Measurements from ENCODE around the gene UNC5CL.
"Not testable (repeated sequence)": the region's sequence is repeated elsewhere in the genome, so short reads cannot be mapped to it uniquely, and the experiment has no call there.

UNC5CL gene

DNA sequence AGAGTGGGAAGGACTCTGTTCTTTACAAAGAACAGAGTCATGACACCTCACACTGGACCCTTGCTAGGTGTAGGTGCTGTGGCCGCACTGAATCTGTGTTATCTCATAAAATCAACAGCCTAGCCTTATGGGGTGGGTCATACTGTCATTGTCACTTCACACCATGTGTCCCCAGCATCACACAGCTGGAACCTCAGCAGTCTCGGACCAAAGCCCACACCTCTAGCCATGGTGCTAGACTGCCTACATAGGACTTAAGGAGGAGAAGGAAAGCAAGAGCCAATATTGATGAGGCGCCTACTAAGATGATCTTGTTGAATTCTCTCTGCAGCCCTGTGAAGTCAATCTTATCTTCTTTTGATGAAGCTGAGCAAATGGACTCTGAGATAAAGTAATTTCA is 31.0 kb downstream of the UNC5CL start:
- TF ChIP-seq, protein P1, sequence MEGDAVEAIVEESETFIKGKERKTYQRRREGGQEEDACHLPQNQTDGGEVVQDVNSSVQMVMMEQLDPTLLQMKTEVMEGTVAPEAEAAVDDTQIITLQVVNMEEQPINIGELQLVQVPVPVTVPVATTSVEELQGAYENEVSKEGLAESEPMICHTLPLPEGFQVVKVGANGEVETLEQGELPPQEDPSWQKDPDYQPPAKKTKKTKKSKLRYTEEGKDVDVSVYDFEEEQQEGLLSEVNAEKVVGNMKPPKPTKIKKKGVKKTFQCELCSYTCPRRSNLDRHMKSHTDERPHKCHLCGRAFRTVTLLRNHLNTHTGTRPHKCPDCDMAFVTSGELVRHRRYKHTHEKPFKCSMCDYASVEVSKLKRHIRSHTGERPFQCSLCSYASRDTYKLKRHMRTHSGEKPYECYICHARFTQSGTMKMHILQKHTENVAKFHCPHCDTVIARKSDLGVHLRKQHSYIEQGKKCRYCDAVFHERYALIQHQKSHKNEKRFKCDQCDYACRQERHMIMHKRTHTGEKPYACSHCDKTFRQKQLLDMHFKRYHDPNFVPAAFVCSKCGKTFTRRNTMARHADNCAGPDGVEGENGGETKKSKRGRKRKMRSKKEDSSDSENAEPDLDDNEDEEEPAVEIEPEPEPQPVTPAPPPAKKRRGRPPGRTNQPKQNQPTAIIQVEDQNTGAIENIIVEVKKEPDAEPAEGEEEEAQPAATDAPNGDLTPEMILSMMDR (IDR thresholded peaks at IDR 0.05; ENCODE audit: borderline replicate concordance, insufficient read depth, low read depth, low read length): no peak
- H3K4me3 ChIP-seq (ENCODE audit: low read depth, low read length): no peak overlapping the region

DNA sequence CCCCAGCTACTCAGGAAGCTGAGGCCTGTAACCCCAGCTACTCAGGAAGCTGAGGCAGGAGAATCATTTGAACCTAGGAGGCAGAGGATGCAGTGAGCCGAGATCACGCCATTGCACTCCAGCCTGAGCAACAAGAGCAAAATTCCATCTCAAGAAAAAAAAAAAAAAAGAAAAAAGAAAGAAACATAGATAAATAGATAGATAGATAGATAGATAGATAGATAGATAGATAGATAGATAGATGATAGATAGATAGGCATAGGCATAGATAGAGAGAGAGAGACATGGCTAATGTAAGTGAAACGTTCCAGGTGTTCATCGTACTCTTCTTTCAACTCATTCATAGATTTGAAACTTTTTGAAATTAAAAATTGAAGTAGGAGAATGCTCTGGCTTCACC is 32.0 kb downstream of the UNC5CL start:
- not testable (repeated sequence) for H3K4me3 ChIP-seq (ENCODE audit: low read depth, low read length)

DNA sequence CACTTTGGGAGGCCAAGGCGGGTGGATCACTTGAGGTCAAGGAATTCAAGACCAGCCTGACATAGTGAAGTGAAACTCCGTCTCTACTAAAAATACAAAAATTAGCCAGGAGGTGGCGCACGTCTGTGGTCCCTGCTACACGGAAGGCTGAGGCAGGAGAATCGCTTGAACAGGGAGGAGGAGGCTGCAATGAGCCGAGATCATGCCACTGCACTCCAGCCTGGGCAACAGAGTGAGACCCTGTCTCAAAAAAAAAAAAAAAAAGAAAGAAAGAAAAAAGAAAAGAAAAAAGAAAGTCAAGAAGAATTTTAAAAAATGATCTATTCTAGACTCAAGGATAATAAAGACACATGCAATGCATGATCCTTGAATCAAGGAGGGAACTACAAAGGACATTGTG is 32.8 kb downstream of the UNC5CL start:
- H3K4me3 ChIP-seq (ENCODE audit: low read depth, low read length): not testable (repeated sequence)
- TF ChIP-seq, protein P1 (IDR thresholded peaks at IDR 0.05; ENCODE audit: borderline replicate concordance, insufficient read depth, low read depth, low read length): peak; percentile 53

DNA sequence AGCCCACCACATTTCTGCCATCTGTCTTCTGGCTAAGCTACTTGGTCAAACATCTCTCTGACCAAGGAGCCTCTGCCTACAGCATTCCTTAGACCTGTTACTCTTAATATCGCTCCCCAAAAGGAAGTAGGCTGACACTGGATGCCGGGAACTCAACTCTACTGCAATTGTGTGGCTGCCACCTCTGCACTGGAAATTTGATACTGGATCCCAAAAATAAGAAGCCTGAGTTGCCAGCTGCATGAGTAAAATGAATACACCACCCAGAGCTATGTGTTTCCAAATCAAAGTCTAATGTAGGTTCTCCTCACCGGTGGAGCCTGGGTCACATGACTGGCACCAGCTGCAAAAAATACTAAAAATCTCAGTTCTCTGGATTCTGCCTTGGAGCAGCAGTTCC is 36.9 kb downstream of the UNC5CL start:
- TF ChIP-seq, protein P1 (IDR thresholded peaks at IDR 0.05; ENCODE audit: borderline replicate concordance, insufficient read depth, low read depth, low read length): no peak

DNA sequence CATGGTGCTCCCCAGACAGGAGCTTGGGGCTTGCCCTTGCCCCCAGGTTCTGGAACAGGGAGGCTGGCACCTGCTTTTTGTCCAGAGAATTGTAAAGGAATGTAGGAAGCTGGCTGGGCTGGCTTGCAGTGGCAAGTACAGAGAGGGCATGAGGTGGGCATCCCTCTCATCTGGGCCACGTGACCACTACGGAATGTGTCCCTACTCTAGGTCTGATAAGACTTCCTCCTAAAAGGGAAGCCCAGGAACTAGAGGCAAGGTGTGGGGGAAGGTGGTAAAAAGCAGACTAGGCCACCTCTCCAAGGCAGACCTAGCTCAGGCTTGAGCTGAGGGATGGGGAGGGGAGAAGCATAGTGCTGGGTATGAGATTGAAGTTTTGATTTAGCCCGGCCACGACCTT is 38.8 kb downstream of the UNC5CL start:
- H3K4me3 ChIP-seq (ENCODE audit: low read depth, low read length): no peak overlapping the region
- TF ChIP-seq, protein P1 (IDR thresholded peaks at IDR 0.05; ENCODE audit: borderline replicate concordance, insufficient read depth, low read depth, low read length): no peak

More for the DNA sequence above, 36.9 kb downstream of the UNC5CL start:
- no peak overlapping the region for H3K4me3 ChIP-seq (ENCODE audit: low read depth, low read length)

DNA sequence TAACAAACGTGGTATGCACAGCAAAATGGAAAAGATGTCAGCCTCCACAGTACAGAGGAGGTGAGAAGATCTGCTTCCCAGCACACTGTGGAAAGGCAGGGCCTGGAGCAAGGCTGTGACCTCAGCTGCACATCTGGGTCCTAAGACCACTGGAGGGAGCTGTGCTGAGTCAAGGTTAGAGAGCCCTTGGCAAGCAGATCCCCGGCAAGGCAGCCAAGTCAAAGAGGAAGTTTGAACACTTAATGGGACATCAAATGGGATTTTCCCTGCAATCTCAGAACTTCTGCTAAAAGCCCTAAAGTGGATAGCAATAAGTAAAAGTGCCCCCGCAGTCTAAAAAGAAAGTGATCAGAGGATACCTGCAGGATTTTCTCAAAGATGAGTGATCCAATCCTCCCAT is 39.5 kb downstream of the UNC5CL start:
- TF ChIP-seq, protein P1 (IDR thresholded peaks at IDR 0.05; ENCODE audit: borderline replicate concordance, insufficient read depth, low read depth, low read length): peak; percentile 54
- no peak overlapping the region for H3K4me3 ChIP-seq (ENCODE audit: low read depth, low read length)

DNA sequence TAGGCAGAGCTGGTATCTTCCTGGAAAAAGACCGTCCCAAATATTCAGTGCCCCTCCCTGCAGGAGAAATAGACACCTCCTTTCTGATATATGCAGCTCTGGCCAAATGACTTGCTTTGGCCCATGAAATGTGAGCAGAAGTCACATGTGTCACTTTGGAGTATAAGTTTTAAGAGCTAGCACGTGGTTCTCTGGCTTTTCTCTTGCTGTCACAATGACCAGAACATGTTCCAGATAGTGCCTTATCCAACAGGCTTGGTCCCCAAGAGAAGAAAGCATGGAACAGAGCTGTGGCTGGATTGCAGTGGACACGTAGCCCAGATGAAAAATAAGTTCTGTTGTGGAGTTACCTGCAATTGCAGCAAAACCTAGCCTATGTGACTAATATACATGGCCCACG is 40.4 kb downstream of the UNC5CL start:
- no peak overlapping the region for H3K4me3 ChIP-seq (ENCODE audit: low read depth, low read length)
- TF ChIP-seq, protein P1 (IDR thresholded peaks at IDR 0.05; ENCODE audit: borderline replicate concordance, insufficient read depth, low read depth, low read length): no peak

All from GM12875 (cell line).